GM23338 (cell line): ENCODE measurements around the gene GCNT2. TPM values are rescaled to one million over a fixed set of nuclear protein-coding genes. Genes with fewer than 3 reads are reported as not detected.

Experiments used
- ATAC-seq: fragments of 200-7000 bp; cut with Tn5 transposase; 3 replicates; pipeline ENCODE4 v1.9.1; 2020
- DNase-seq: peaks from one replicate; pipeline ENCODE4 v3.0.0-alpha.2; 2015; ENCODE audit warnings: low spot score
- H2AFZ ChIP-seq: fragments of 200-600 bp; sonication (generic); 2 replicates; pipeline ENCODE4 v1.8.0; 2016; ENCODE audit warnings: antibody characterized with exemption, mild to moderate bottlenecking, moderate library complexity
- H3F3A ChIP-seq: fragments of 200-600 bp; sonication (generic); replicated peaks from 2 replicates; pipeline ENCODE4 v1.8.0; 2017; ENCODE audit warnings: antibody characterized with exemption, mixed run types, low read depth
- H3K27ac ChIP-seq: fragments of 200-600 bp; sonication (generic); 2 replicates; pipeline ENCODE4 v1.6.1; 2016; ENCODE audit warnings: low read depth
- H3K27me3 ChIP-seq: fragments of 200-600 bp; sonication (generic); 2 replicates; pipeline ENCODE4 v1.8.0; 2016; ENCODE audit warnings: mild to moderate bottlenecking, mixed run types, moderate library complexity; ENCODE audit not compliant: insufficient read depth
- H3K36me3 ChIP-seq: fragments of 200-600 bp; sonication (generic); 2 replicates; pipeline ENCODE4 v1.8.0; 2016; ENCODE audit warnings: mild to moderate bottlenecking; ENCODE audit not compliant: insufficient read depth
- H3K4me1 ChIP-seq: fragments of 200-600 bp; sonication (generic); 2 replicates; pipeline ENCODE4 v1.8.0; 2016; ENCODE audit warnings: mild to moderate bottlenecking, moderate library complexity; ENCODE audit not compliant: insufficient read depth
- H3K4me2 ChIP-seq: fragments of 200-600 bp; sonication (generic); 2 replicates; pipeline ENCODE4 v1.7.1; 2017; ENCODE audit warnings: mixed run types
- H3K4me3 ChIP-seq: fragments of 200-600 bp; sonication (generic); 2 replicates; pipeline ENCODE4 v1.6.1; 2016; ENCODE audit warnings: mixed run types
- H3K79me2 ChIP-seq: fragments of 200-600 bp; sonication (generic); replicated peaks from 2 replicates; pipeline ENCODE4 v1.8.0; 2017; ENCODE audit warnings: mild to moderate bottlenecking; ENCODE audit not compliant: insufficient read depth
- H3K9me2 ChIP-seq: fragments of 200-600 bp; sonication (generic); 2 replicates; pipeline ENCODE4 v1.8.0; 2017; ENCODE audit not compliant: insufficient read depth
- H4K20me1 ChIP-seq: fragments of 200-600 bp; sonication (generic); replicated peaks from 2 replicates; pipeline ENCODE4 v1.8.0; 2017; ENCODE audit warnings: mild to moderate bottlenecking; ENCODE audit not compliant: insufficient read depth
- H3K27ac Mint-ChIP-seq: 2 replicates; pipeline ENCODE4 v1.8.0; 2020; ENCODE audit warnings: inconsistent platforms, mild to moderate bottlenecking, moderate library complexity, mixed read lengths
- H3K27me3 Mint-ChIP-seq: 3 replicates; pipeline ENCODE4 v1.8.0; 2022; ENCODE audit warnings: low read depth, mild to moderate bottlenecking, moderate library complexity, mixed read lengths, inconsistent platforms; ENCODE audit not compliant: insufficient read depth, poor library complexity
- H3K36me3 Mint-ChIP-seq: 3 replicates; pipeline ENCODE4 v1.8.0; 2021; ENCODE audit warnings: low read depth, mild to moderate bottlenecking, inconsistent platforms, moderate library complexity, mixed read lengths
- H3K4me1 Mint-ChIP-seq: 3 replicates; pipeline ENCODE4 v1.8.0; 2020; ENCODE audit warnings: mild to moderate bottlenecking, inconsistent platforms, mixed read lengths
- H3K4me3 Mint-ChIP-seq: 3 replicates; pipeline ENCODE4 v1.8.0; 2021; ENCODE audit warnings: moderate library complexity, mild to moderate bottlenecking, inconsistent platforms, mixed read lengths
- H3K9me3 Mint-ChIP-seq: 3 replicates; pipeline ENCODE4 v1.8.0; 2020; ENCODE audit warnings: moderate library complexity, mild to moderate bottlenecking, inconsistent platforms, mixed read lengths
- CREB1 ChIP-seq: fragments of 250-450 bp; sonication (Bioruptor Pico); IDR thresholded peaks from 2 replicates; pipeline ENCODE4 v1.5.0; 2020; ENCODE audit warnings: low read depth, mild to moderate bottlenecking, moderate library complexity
- CTCF ChIP-seq, 2 experiments: fragments of 200-600 bp in 1 of 2; sonication (generic) in 1 of 2; conservative IDR thresholded peaks; 2 replicates each; pipeline versions ENCODE4 v1.5.1 to v1.6.1; 2016 to 2017; ENCODE audit warnings: antibody characterized with exemption in 2 of 2, low read depth in 2 of 2, mild to moderate bottlenecking in 2 of 2, moderate library complexity in 1 of 2
- ETS1 ChIP-seq: IDR thresholded peaks from 2 replicates; pipeline ENCODE4 v1.6.1; 2016; ENCODE audit warnings: antibody characterized with exemption
- EZH2 ChIP-seq: fragments of 200-600 bp; sonication (generic); IDR thresholded peaks from one replicate; pipeline ENCODE4 v1.8.0; 2017; ENCODE audit warnings: antibody characterized with exemption, mild to moderate bottlenecking, low read depth; ENCODE audit not compliant: unreplicated experiment
- JUNB ChIP-seq: IDR thresholded peaks from one replicate; pipeline ENCODE4 v1.6.1; 2016; ENCODE audit warnings: antibody characterized with exemption; ENCODE audit not compliant: unreplicated experiment
- NANOG ChIP-seq: IDR thresholded peaks from 2 replicates; pipeline ENCODE4 v1.6.1; 2016; ENCODE audit warnings: antibody characterized with exemption, borderline replicate concordance
- POLR2AphosphoS5 ChIP-seq: IDR thresholded peaks from 2 replicates; pipeline ENCODE4 v1.6.1; 2016; ENCODE audit warnings: antibody characterized with exemption, low read depth
- REST ChIP-seq: IDR thresholded peaks from one replicate; pipeline ENCODE4 v1.6.1; 2018; ENCODE audit warnings: antibody characterized with exemption; ENCODE audit not compliant: unreplicated experiment
- STAT1 ChIP-seq: IDR thresholded peaks from one replicate; pipeline ENCODE4 v1.6.1; 2016; ENCODE audit warnings: antibody characterized with exemption; ENCODE audit not compliant: unreplicated experiment
- ZNF114 ChIP-seq: fragments of 250-450 bp; sonication (Bioruptor Pico); IDR thresholded peaks from 2 replicates; pipeline ENCODE4 v1.5.0; 2020; ENCODE audit warnings: mild to moderate bottlenecking, moderate library complexity
- ZNF331 ChIP-seq: fragments of 250-450 bp; sonication (Bioruptor Pico); IDR thresholded peaks from 2 replicates; pipeline ENCODE4 v1.5.0; 2020; ENCODE audit warnings: low read depth, mild to moderate bottlenecking, moderate library complexity
- ZNF462 ChIP-seq: fragments of 250-450 bp; sonication (Bioruptor Pico); IDR thresholded peaks from 2 replicates; pipeline ENCODE4 v1.5.0; 2020; ENCODE audit warnings: mild to moderate bottlenecking, moderate library complexity
- polyA plus RNA-seq: library from polyadenylated mRNA; unstranded; fragments of >200 nt; fragmentation: Nextera tagmentation; extraction: Ambion mirVana; gene quantifications from 2 replicates; pipeline ENCODE4 v1.2.1, GENCODE V29; 2016
- total RNA-seq: library from RNA; depleted of rRNA; stranded (reverse); fragments of >200 nt; shearing (Covaris generic); gene quantifications from 2 replicates; pipeline ENCODE4 v1.2.3, GENCODE V29; 2014

Gene GCNT2
- total and polyA plus RNA-seq, 2 experiments from 2014 or later: 28.3 to 137 TPM

GRCh38 chr6:10662207-10662606 lies 141.1 kb downstream of the GCNT2 start:
- Mint-ChIP-seq H3K9me3 (peaks cover 14% of the 10 kb centered on the region; the same call in 2 of the 3 replicates), H3K36me3 (no peaks in the 10 kb centered on the region), H3K27me3 (peaks cover 9% of the 10 kb centered on the region), H3K4me3 (no peak overlapping the region), H3K4me1 (peaks cover 3% of the 10 kb centered on the region; the same call in 2 of the 3 replicates), H3K27ac (no peak overlapping the region)
- H3K36me3 ChIP-seq: no peaks in the 10 kb centered on the region
- peaks cover 13% of the 10 kb centered on the region for H3K27me3 ChIP-seq
- H4K20me1 ChIP-seq: no peaks in the 10 kb centered on the region
- no peaks in the 10 kb centered on the region for H3K4me1 ChIP-seq
- no peak for TF ChIP-seq CTCF (conservative IDR thresholded peaks at IDR 0.05; ENCODE audit: low read depth in 2 of 2)
- no peak for TF ChIP-seq POLR2AphosphoS5
- no peak for TF ChIP-seq ZNF331 (CRISPR knock-in tag)
- TF ChIP-seq NANOG: no peak
- no peak for TF ChIP-seq STAT1
- no peak for TF ChIP-seq ZNF462 (CRISPR knock-in tag)
- no peak for TF ChIP-seq EZH2
- TF ChIP-seq JUNB: no peak
- no peak for TF ChIP-seq ETS1
- TF ChIP-seq REST: no peak
- TF ChIP-seq ZNF114 (CRISPR knock-in tag): no peak
- TF ChIP-seq CREB1 (CRISPR knock-in tag): no peak
- 0 out of 2 replicates have a peak, but pooled peaks cover 3% of the 10 kb centered on the region for H3F3A ChIP-seq
- H3K79me2 ChIP-seq: no peaks in the 10 kb centered on the region
- no peak overlapping the region for H3K4me3 ChIP-seq
- ATAC-seq: no peak
- H3K9me2 ChIP-seq: 0 out of 2 replicates have a peak, but pooled peaks cover 16% of the 10 kb centered on the region
- no peak for DNase-seq
- no peak overlapping the region for H3K4me2 ChIP-seq
- no peak overlapping the region for H2AFZ ChIP-seq
- H3K27ac ChIP-seq: no peak overlapping the region
